ENCODE data around the gene SMAP1. TPM values are rescaled to one million over a fixed set of nuclear protein-coding genes. Genes with fewer than 3 reads are reported as not detected.

The SMAP1 gene
- 10 to 100 TPM; 27.3 to 33.9 (median 32.4) TPM for total RNA-seq

- intact Hi-C loops (cut with DNase I), result loop anchor here (10.0 kb wide), 1 partner anchor 253 kb away; the partner anchor contains the start of gene FAM135A
These were observed at the start of gene SMAP1 for GRCh38 chr6:70667711-70668498. Gene SMAP1 (plus strand): TSS chr6:70667883. CDS start chr6:70668024, 141 bp downstream.

GRCh38 chr6:70620746-70621145, 46.9 kb upstream of the SMAP1 start:
- no peak overlapping the region for H3K27ac ChIP-seq
- WGBS, 2 donors, result 93 to 98% methylated on average over 1 of the region's 1 CpG
- intact Hi-C loops (cut with DNase I), result no loop called here
- DNase-seq, result no peak
- no peaks in the 10 kb centered on the region for H3K9me3 ChIP-seq
- H3K27me3 ChIP-seq, result no peaks in the 10 kb centered on the region
- no peak overlapping the region for H3K4me3 ChIP-seq (replicated peaks in 1 of 3)
- TF ChIP-seq CTCF (IDR thresholded peaks at IDR 0.05) (no peak), POLR2A (IDR thresholded peaks at IDR 0.05) (no peak)
- no peaks in the 10 kb centered on the region for H3K4me1 ChIP-seq
- H3K36me3 ChIP-seq, result no peaks in the 10 kb centered on the region

More at GRCh38 chr6:70667711-70668498, at the start of gene SMAP1:
- WGBS, 2 donors, result 0% methylated on average over 3 to 4 of the region's 90 CpGs
- Histone ChIP-seq H3K36me3 (no peaks in the 10 kb centered on the region), H3K27ac (peak within 1 kb of the TSS; percentile 76 to 90 (median 78)), H3K27me3 (no peaks in the 10 kb centered on the region), H3K4me3 (replicated peaks in 1 of 3) (peak within 1 kb of the TSS; percentile 73 to 97 (median 92)), H3K4me1 (peaks cover 18 to 27% of the 10 kb centered on the region in 2 donors), H3K9me3 (no peaks in the 10 kb centered on the region)
- TF ChIP-seq CTCF (IDR thresholded peaks at IDR 0.05), result peak in 1 of 6 experiments; percentile 2
- peak in 1 of 2 donors; percentile 86 for TF ChIP-seq POLR2A (IDR thresholded peaks at IDR 0.05)
- peak; percentile 96 to 97 for DNase-seq

- intact Hi-C loops (cut with DNase I), result no loop called here
- TF ChIP-seq POLR2A (IDR thresholded peaks at IDR 0.05) (no peak), CTCF (IDR thresholded peaks at IDR 0.05) (no peak)
- H3K36me3 ChIP-seq, result no peaks in the 10 kb centered on the region
- H3K4me1 ChIP-seq, result no peaks in the 10 kb centered on the region
- H3K9me3 ChIP-seq, result no peaks in the 10 kb centered on the region
- WGBS, 2 donors, result 73 to 79% methylated on average over 1 of the region's 1 CpG
- no peak overlapping the region for H3K4me3 ChIP-seq (replicated peaks in 1 of 3)
- no peak overlapping the region for H3K27ac ChIP-seq
- H3K27me3 ChIP-seq, result no peaks in the 10 kb centered on the region
- DNase-seq, result no peak
These were observed 45.2 kb upstream of the SMAP1 start for GRCh38 chr6:70622461-70622860.

GRCh38 chr6:70625436-70625835, 42.2 kb upstream of the SMAP1 start:
- no peak overlapping the region for H3K4me3 ChIP-seq (replicated peaks in 1 of 3)
- H3K9me3 ChIP-seq, result no peaks in the 10 kb centered on the region
- intact Hi-C loops (cut with DNase I), result no loop called here
- no peaks in the 10 kb centered on the region for H3K36me3 ChIP-seq
- no peak for DNase-seq
- no peaks in the 10 kb centered on the region for H3K4me1 ChIP-seq
- no peak overlapping the region for H3K27ac ChIP-seq
- no peaks in the 10 kb centered on the region for H3K27me3 ChIP-seq
- TF ChIP-seq CTCF (IDR thresholded peaks at IDR 0.05) (no peak), POLR2A (IDR thresholded peaks at IDR 0.05) (no peak)

- no peaks in the 10 kb centered on the region for H3K27me3 ChIP-seq
- H3K4me3 ChIP-seq (replicated peaks in 1 of 3), result no peak overlapping the region
- no peaks in the 10 kb centered on the region for H3K36me3 ChIP-seq
- WGBS, 2 donors, result 95 to 97% methylated on average over 31 to 35 of the region's 36 CpGs
- H3K9me3 ChIP-seq, result no peaks in the 10 kb centered on the region
- intact Hi-C loops (cut with DNase I), result no loop called here
- TF ChIP-seq CTCF (IDR thresholded peaks at IDR 0.05), result no peak
- no peak for TF ChIP-seq POLR2A (IDR thresholded peaks at IDR 0.05)
- no peak for DNase-seq
- H3K4me1 ChIP-seq, result no peaks in the 10 kb centered on the region
- no peak overlapping the region for H3K27ac ChIP-seq
These were observed 40.0 kb upstream of the SMAP1 start for GRCh38 chr6:70627500-70628254.

All from thyroid gland (tissue), 4 donors.